ENCODE results near the gene HOMER2. TPM values are rescaled to one million over a fixed set of nuclear protein-coding genes. Genes with fewer than 3 reads are reported as not detected.

HOMER2 gene
- total and polyA plus RNA-seq, 2 of the 4 experiments (the other 2 are of a cell fraction), result 0.54 to 0.79 TPM

GRCh38 chr15:82799183-82799841, 153.2 kb downstream of the HOMER2 start:
- ChIA-PET CTCF (no interaction called here), POLR2A (ENCODE audit: unreplicated experiment) (no interaction called here)
- in situ Hi-C loops (cut with MboI; ENCODE audit: low sequenced_read_pairs), result no loop called here

More at GRCh38 chr15:82799183-82799841, 153.2 kb downstream of the HOMER2 start:
- BruUV-seq (replicated peaks), result no TSS peak
- no peak overlapping the region for H2BK15ac ChIP-seq (ENCODE audit: low read depth, low read length)
- H3K14ac ChIP-seq (replicated peaks; ENCODE audit: low read depth, low read length), result no peak overlapping the region
- H2AFZ ChIP-seq (replicated peaks; ENCODE audit: low read length, poor library complexity), result peak overlapping the region; percentile 43
- H4K8ac ChIP-seq (ENCODE audit: low read depth in 2 of 2, low read length in 2 of 2), result no peak overlapping the region
- H2BK20ac ChIP-seq (ENCODE audit: low read depth, low read length), result no peak overlapping the region
- no peak overlapping the region for H2AK5ac ChIP-seq (ENCODE audit: low read depth, low read length)
- no peak overlapping the region for H3K56ac ChIP-seq (ENCODE audit: extremely low read depth, insufficient read depth, low read length)
- intact Hi-C loops (cut with micrococcal nuclease), result no loop called here
- no peaks in the 10 kb centered on the region for H3K9me1 ChIP-seq (ENCODE audit: insufficient read depth, low read length)
- H3K4me1 ChIP-seq (ENCODE audit: control insufficient read depth, insufficient read depth, low read length), result no peaks in the 10 kb centered on the region
- TF ChIP-seq RAD21 (IDR thresholded peaks at IDR 0.05; ENCODE audit: low read length) (no peak), RFX5 (IDR thresholded peaks at IDR 0.05; ENCODE audit: low read depth, low read length) (no peak), SMC3 (IDR thresholded peaks at IDR 0.05; ENCODE audit: low read depth, low read length) (no peak), NFE2L2 (IDR thresholded peaks at IDR 0.05; ENCODE audit: low read depth, low read length) (no peak), FOS (IDR thresholded peaks at IDR 0.05; ENCODE audit: low read depth, low read length) (no peak), MXI1 (IDR thresholded peaks at IDR 0.05; ENCODE audit: borderline replicate concordance, low read depth, low read length) (no peak), MAFK (IDR thresholded peaks at IDR 0.05; ENCODE audit: low read depth, low read length) (no peak), CHD1 (IDR thresholded peaks at IDR 0.05; ENCODE audit: low read depth, low read length) (no peak), CTCF (conservative IDR thresholded peaks at IDR 0.05; ENCODE audit: low read depth, low read length) (no peak), USF2 (IDR thresholded peaks at IDR 0.05; ENCODE audit: low read depth, low read length) (no peak), POLR2A (IDR thresholded peaks at IDR 0.05; ENCODE audit: low read depth, low read length) (no peak), BHLHE40 (IDR thresholded peaks at IDR 0.05; ENCODE audit: low read depth, low read length) (no peak)
- H3K4me2 ChIP-seq (ENCODE audit: low read depth, low read length), result no peak overlapping the region
- peaks cover 24% of the 10 kb centered on the region for H3K27me3 ChIP-seq (ENCODE audit: control insufficient read depth, insufficient read depth, low read length)
- no peaks in the 10 kb centered on the region for H4K20me1 ChIP-seq (ENCODE audit: insufficient read depth, low read length)
- no peaks in the 10 kb centered on the region for H3K9me3 ChIP-seq (ENCODE audit: control insufficient read depth, insufficient read depth, low read length)
- no peaks in the 10 kb centered on the region for H3K36me3 ChIP-seq (ENCODE audit: control insufficient read depth, insufficient read depth, low read length)
- H3K23ac ChIP-seq (ENCODE audit: low read depth, low read length), result no peak overlapping the region
- no peak overlapping the region for H3K4me3 ChIP-seq (ENCODE audit: insufficient read depth, low read depth, low read length)
- no peaks in the 10 kb centered on the region for H3K79me1 ChIP-seq (ENCODE audit: low read depth in 1 of 2, low read length in 2 of 2)
- no peak overlapping the region for H2BK5ac ChIP-seq (ENCODE audit: low read depth, low read length, poor library complexity, severe bottlenecking)
- H3K9ac ChIP-seq (ENCODE audit: low read depth, low read length), result no peak overlapping the region
- DNase-seq, result no peak
- H3K4ac ChIP-seq (ENCODE audit: low read depth, low read length), result no peak overlapping the region
- H4K91ac ChIP-seq (ENCODE audit: insufficient read depth, low read depth, low read length), result no peak overlapping the region
- H3K18ac ChIP-seq (ENCODE audit: low read depth, low read length), result no peak overlapping the region
- dilution Hi-C loops (cut with HindIII; ENCODE audit: low sequenced_read_pairs, unreplicated experiment), result no loop called here
- 60% methylated on average over 1 of the region's 7 CpGs; no CpG with 5 or more reads in 1 of the 2 experiments for WGBS, 2 experiments (ENCODE audit: extremely low coverage in 2 of 2, insufficient read length in 1 of 2)
- ATAC-seq (ENCODE audit: low read depth), result no peak
- no peak overlapping the region for H2BK120ac ChIP-seq (ENCODE audit: low read depth, low read length)
- H2AK9ac ChIP-seq (replicated peaks; ENCODE audit: low read depth, low read length, poor library complexity), result no peak overlapping the region
- no peak overlapping the region for H3K27ac ChIP-seq (ENCODE audit: insufficient read depth, low read length)
- no peak overlapping the region for H4K5ac ChIP-seq (ENCODE audit: low read depth, low read length)
